K562 (cell line): ENCODE data around the gene PDE11A. TPM values are rescaled to one million over a fixed set of nuclear protein-coding genes. Genes with fewer than 3 reads are reported as not detected.

Source experiments
- ATAC-seq: fragments of 200-7000 bp; cut with Tn5 transposase; 3 replicates; pipeline ENCODE4 v1.9.1; 2020; ENCODE audit warnings: moderate library complexity
- BruUV-seq: library from RNA; stranded (reverse); fragments of 400-500 nt; replicated peaks from 2 replicates; lab custom pipeline; 2021; lab: Mats Ljungman, UMichigan
- CTCF ChIA-PET: fragments of 300-600 bp; formaldehyde crosslinking; extraction: SDS; loops from one replicate; lab custom pipeline; 2021; ENCODE audit warnings: low intra/inter-chr PET ratio; lab: Yijun Ruan, JAX
- POLR2A ChIA-PET: fragments of 300-600, 350-650 bp; sonication (Branson Sonifier 250); formaldehyde crosslinking; extraction: SDS; loops from one replicate; lab custom pipeline; 2021; ENCODE audit warnings: antibody characterized with exemption, inconsistent platforms; lab: Yijun Ruan, JAX
- DNase-seq, 4 experiments: peaks; one replicate each; pipeline versions ENCODE4 v3.0.0 to v3.0.0-alpha.2; 2011 to 2018; ENCODE audit warnings: low spot score in 3 of 4, mixed read lengths in 3 of 4; ENCODE audit errors: extremely low read depth in 1 of 4
- FAIRE-seq: peaks from 2 replicates; lab custom pipeline; 2011; peaks lifted over from hg19 to GRCh38; lab: Jason Lieb, UNC
- H2AFZ ChIP-seq: 2 replicates; pipeline ENCODE4 v1.6.0; 2011; ENCODE audit warnings: low read depth, low read length, control low read depth, inconsistent platforms
- H3K27ac ChIP-seq: fragments of 200-600 bp; 3 replicates; pipeline ENCODE4 v1.8.0; 2011; ENCODE audit warnings: low read depth, mild to moderate bottlenecking, control low read depth, inconsistent platforms, low read length, moderate library complexity, mixed read lengths; ENCODE audit errors: extremely low read depth
- H3K27me3 ChIP-seq, 2 experiments: fragments of 300-600 bp in 1 of 2; 2 replicates in 1 of 2; 3 replicates in 1 of 2; pipeline versions ENCODE4 v1.6.0 to v1.8.0; 2011; ENCODE audit warnings: inconsistent platforms in 2 of 2, low read length in 2 of 2, mild to moderate bottlenecking in 1 of 2, mixed read lengths in 1 of 2, moderate library complexity in 1 of 2; ENCODE audit not compliant: control insufficient read depth in 2 of 2, insufficient read depth in 2 of 2
- H3K36me3 ChIP-seq: fragments of 300-600 bp; 3 replicates; pipeline ENCODE4 v1.8.0; 2011; ENCODE audit warnings: mild to moderate bottlenecking, low read length, inconsistent platforms; ENCODE audit not compliant: control insufficient read depth, insufficient read depth
- H3K4me1 ChIP-seq, 2 experiments: fragments of 200-600 bp in 1 of 2; replicated peaks in 1 of 2; 2 replicates in 1 of 2; 3 replicates in 1 of 2; pipeline versions ENCODE4 v1.5.1 to v1.8.0; 2011; ENCODE audit warnings: inconsistent platforms in 2 of 2, low read length in 2 of 2, mild to moderate bottlenecking in 1 of 2, mixed read lengths in 1 of 2, moderate library complexity in 1 of 2; ENCODE audit not compliant: control insufficient read depth in 2 of 2, insufficient read depth in 2 of 2
- H3K4me2 ChIP-seq: 2 replicates; pipeline ENCODE4 v1.6.1; 2011; ENCODE audit warnings: low read length, control low read depth, inconsistent platforms, mixed read lengths; ENCODE audit not compliant: insufficient read depth
- H3K4me3 ChIP-seq: fragments of 200-600 bp; sonication (generic), shearing (Covaris generic); 2 replicates; pipeline ENCODE4 v1.5.1; 2016; ENCODE audit warnings: control low read depth, inconsistent platforms
- H3K79me2 ChIP-seq: fragments of 200-600 bp; 3 replicates; pipeline ENCODE4 v1.8.0; 2011; ENCODE audit warnings: low read length, inconsistent platforms; ENCODE audit not compliant: control insufficient read depth, insufficient read depth
- H3K9ac ChIP-seq, 2 experiments: 2 replicates each; pipeline versions ENCODE4 v1.6.0 to v1.6.1; 2011; ENCODE audit warnings: low read depth in 2 of 2, low read length in 2 of 2, control low read depth in 1 of 2, inconsistent platforms in 1 of 2, mild to moderate bottlenecking in 1 of 2, mixed read lengths in 1 of 2; ENCODE audit not compliant: insufficient read depth in 1 of 2
- H3K9me1 ChIP-seq: one replicate; pipeline ENCODE4 v1.6.0; 2011; ENCODE audit warnings: inconsistent platforms, mild to moderate bottlenecking, low read length, moderate library complexity; ENCODE audit not compliant: control insufficient read depth, insufficient read depth
- H3K9me3 ChIP-seq: replicated peaks from 2 replicates; pipeline ENCODE4 v1.5.1; 2011; ENCODE audit warnings: low read depth, low read length, inconsistent platforms; ENCODE audit not compliant: control insufficient read depth, insufficient read depth
- H4K20me1 ChIP-seq: replicated peaks from 2 replicates; pipeline ENCODE4 v1.6.1; 2011; ENCODE audit warnings: low read length, inconsistent platforms, mixed read lengths; ENCODE audit not compliant: control insufficient read depth, insufficient read depth
- CBX8 ChIP-seq: fragments of 200-600 bp; sonication (generic); IDR thresholded peaks from 2 replicates; pipeline ENCODE4 v1.6.1; 2012; ENCODE audit warnings: borderline replicate concordance, mixed run types, low read depth, mild to moderate bottlenecking, moderate library complexity, mixed read lengths, low read length, control low read depth, inconsistent platforms; ENCODE audit not compliant: poor library complexity, severe bottlenecking; ENCODE audit errors: extremely low read depth
- CREB3L1 ChIP-seq: fragments of 450-650 bp; IDR thresholded peaks from 2 replicates; pipeline ENCODE4 v1.6.1; 2014; ENCODE audit warnings: low read depth, mild to moderate bottlenecking, moderate library complexity, borderline replicate concordance
- KHSRP ChIP-seq: fragments of 450-650 bp; IDR thresholded peaks from 2 replicates; pipeline ENCODE4 v1.6.1; 2017
- KLF16 ChIP-seq: IDR thresholded peaks from 2 replicates; pipeline ENCODE4 v1.6.1; 2016; ENCODE audit warnings: antibody characterized with exemption
- MAFG ChIP-seq: fragments of 450-650 bp; conservative IDR thresholded peaks from 2 replicates; pipeline ENCODE4 v1.6.1; 2016; ENCODE audit warnings: missing genetic modification characterization, missing compliant biosample characterization
- NCOA6 ChIP-seq: fragments of 450-650 bp; IDR thresholded peaks from 2 replicates; pipeline ENCODE4 v1.6.1; 2017; ENCODE audit warnings: mild to moderate bottlenecking
- POLR2AphosphoS5 ChIP-seq: IDR thresholded peaks from 2 replicates; pipeline ENCODE4 v1.6.1; 2011; ENCODE audit warnings: mild to moderate bottlenecking, low read depth, low read length, moderate library complexity; ENCODE audit not compliant: control insufficient read depth, insufficient read depth
- SRSF3 ChIP-seq: fragments of 200-400 bp; formaldehyde crosslinking; IDR thresholded peaks from 2 replicates; pipeline ENCODE4 v1.6.1; 2016; ENCODE audit warnings: mild to moderate bottlenecking, low read length, moderate library complexity; ENCODE audit not compliant: insufficient read depth
- TAL1 ChIP-seq: fragments of 450-650 bp; IDR thresholded peaks from 2 replicates; pipeline ENCODE4 v1.6.1; 2016; ENCODE audit warnings: mild to moderate bottlenecking
- TBL1XR1 ChIP-seq, 2 experiments: IDR thresholded peaks; 2 replicates each; pipeline ENCODE4 v1.6.1; 2012; ENCODE audit warnings: improper control_type of control experiment in 2 of 2, low read length in 2 of 2, mild to moderate bottlenecking in 1 of 2
- ZFX ChIP-seq: sonication (generic); formaldehyde crosslinking; IDR thresholded peaks from 2 replicates; pipeline ENCODE4 v1.8.0; 2022; ENCODE audit warnings: mild to moderate bottlenecking, missing genetic modification reagents, moderate library complexity
- ZNF232 ChIP-seq: sonication (generic); formaldehyde crosslinking; IDR thresholded peaks from 2 replicates; pipeline ENCODE4 v1.8.0; 2022; ENCODE audit warnings: mild to moderate bottlenecking, missing genetic modification reagents
- ZNF347 ChIP-seq: fragments of 450-650 bp; formaldehyde crosslinking; IDR thresholded peaks from 2 replicates; pipeline ENCODE4 v1.4.0; 2020; ENCODE audit warnings: low read depth, mild to moderate bottlenecking, moderate library complexity
- WGBS: fragments of 100-300 bp; shearing (Covaris generic); methylation state at CpG from one replicate; pipeline ENCODE4 v1.1.6; 2016; ENCODE audit warnings: low coverage, mixed read lengths; ENCODE audit not compliant: insufficient coverage; ENCODE audit errors: missing lambda C conversion rate; 5-methylcytosine and 5-hydroxymethylcytosine counted together
- in situ Hi-C: fragments of 300-500 bp; cut with MboI; formaldehyde crosslinking; loops from 4 replicates; pipeline ENCODE4 v1.15.0; 2018; ENCODE audit warnings: inconsistent platforms, mixed read lengths
- intact Hi-C: fragments of 100-400 bp; cut with micrococcal nuclease; formaldehyde crosslinking; loops from 2 replicates; pipeline ENCODE4 v1.14.2; 2022
- polyA plus RNA-seq, 8 experiments: library from polyadenylated mRNA; depleted of rRNA in 4 of 8; stranded (reverse) in 5 of 8; unstranded in 3 of 8; fragments of >200 nt; fragmentation: Nextera tagmentation in 2 of 8; fragmentation: Illumina TruSeq in 1 of 8; extraction: Ambion mirVana in 2 of 8; extraction: Trizol in 1 of 8; gene quantifications; 2 replicates each; pipeline versions ENCODE4 v1.2.1 to v1.2.3, GENCODE V29; 2011 to 2014; ENCODE audit warnings: inconsistent platforms in 1 of 8, missing spikeins in 1 of 8
- total RNA-seq, 7 experiments: library from RNA; depleted of rRNA in 6 of 7; stranded (reverse); fragments of >200 nt in 6 of 7; fragmentation: Illumina TruSeq in 2 of 7; extraction: Trizol in 2 of 7; gene quantifications; 2 replicates each; pipeline versions ENCODE4 v1.2.1 to v1.2.3, GENCODE V29; 2011 to 2021; ENCODE audit warnings: low replicate concordance in 1 of 7

The PDE11A gene
- total and polyA plus RNA-seq, 9 of the 15 experiments (the other 6 are each of a cell fraction or from before 2014, with no cell fraction given) = 3.2 to 22.1 (median 5.7) TPM

- no peak for TF ChIP-seq CREB3L1
- TF ChIP-seq ZNF347 = no peak
- TF ChIP-seq POLR2AphosphoS5 = no peak
- no peak for TF ChIP-seq NCOA6
- no peak for TF ChIP-seq KLF16
- TF ChIP-seq TBL1XR1 (IDR thresholded peaks at IDR 0.05; ENCODE audit: low read length in 2 of 2) = no peak
- TF ChIP-seq MAFG (tag) = no peak
- no peak for TF ChIP-seq CBX8
- TF ChIP-seq TAL1 = no peak
Measured at GRCh38 chr2:178016612-178017011, 56.0 kb downstream of the PDE11A start (continued).

GRCh38 chr2:178012639-178013038, 59.9 kb downstream of the PDE11A start:
- Histone ChIP-seq H4K20me1 (no peaks in the 10 kb centered on the region), H3K9me1 (no peaks in the 10 kb centered on the region), H3K4me1 (no peaks in the 10 kb centered on the region), H3K79me2 (no peaks in the 10 kb centered on the region), H3K36me3 (no peaks in the 10 kb centered on the region), H3K27ac (no peak overlapping the region), H3K9ac (no peak overlapping the region), H3K4me2 (no peak overlapping the region), H3K4me3 (no peak overlapping the region), H3K9me3 (no peaks in the 10 kb centered on the region), H2AFZ (no peak overlapping the region), H3K27me3 (peaks cover 0 to 3% of the 10 kb centered on the region in 2 experiments; a peak in 2 of 5 replicates)
- in situ Hi-C loops (no loop called here), intact Hi-C loops (no loop called here)
- DNase-seq = no peak
- CTCF ChIA-PET = no interaction called here
- POLR2A ChIA-PET = no interaction called here
- TF ChIP-seq SRSF3 = no peak
- TF ChIP-seq ZFX (CRISPR knock-in tag) = no peak
- TF ChIP-seq ZNF232 (CRISPR knock-in tag) = no peak
- no peak for TF ChIP-seq KHSRP
- WGBS = 12% methylated on average over 2 of the region's 2 CpGs
- no peak for ATAC-seq
- no TSS peak for BruUV-seq
- no peak for FAIRE-seq
